Measurements from ENCODE around the gene TYW1B.
"Not testable (repeated sequence)": the region's sequence is repeated elsewhere in the genome, so short reads cannot be mapped to it uniquely, and the experiment has no call there.

The TYW1B gene

GRCh38 chr7:72580142-72580770, 247.7 kb downstream of the TYW1B start:
- DNase-seq (ENCODE audit: low read depth in 2 of 3, low spot score in 2 of 3), result not testable (repeated sequence)

GRCh38 chr7:72577107-72577506, 250.9 kb downstream of the TYW1B start:
- no peak for DNase-seq (ENCODE audit: low read depth in 2 of 3, low spot score in 2 of 3)

GRCh38 chr7:72561988-72562387, 266.0 kb downstream of the TYW1B start:
- not testable (repeated sequence) for DNase-seq (ENCODE audit: low read depth in 2 of 3, low spot score in 2 of 3)

- DNase-seq (ENCODE audit: low read depth in 2 of 3, low spot score in 2 of 3), result not testable (repeated sequence)
Observed at GRCh38 chr7:72559546-72559945, 268.5 kb downstream of the TYW1B start.

- not testable (repeated sequence) for DNase-seq (ENCODE audit: low read depth in 2 of 3, low spot score in 2 of 3)
Observed at GRCh38 chr7:72556733-72557132, 271.3 kb downstream of the TYW1B start.

- not testable (repeated sequence) for DNase-seq (ENCODE audit: low read depth in 2 of 3, low spot score in 2 of 3)
Observed at GRCh38 chr7:72555238-72555637, 272.8 kb downstream of the TYW1B start.

GRCh38 chr7:72554401-72554800, 273.6 kb downstream of the TYW1B start:
- DNase-seq (ENCODE audit: low read depth in 2 of 3, low spot score in 2 of 3), result not testable (repeated sequence)

GRCh38 chr7:72550454-72550853, 277.5 kb downstream of the TYW1B start:
- DNase-seq (ENCODE audit: low read depth in 2 of 3, low spot score in 2 of 3), result not testable (repeated sequence)

GRCh38 chr7:72546586-72547237, 281.3 kb downstream of the TYW1B start:
- not testable (repeated sequence) for DNase-seq (ENCODE audit: low read depth in 2 of 3, low spot score in 2 of 3)

GRCh38 chr7:72544531-72544930, 283.5 kb downstream of the TYW1B start:
- DNase-seq (ENCODE audit: low read depth in 2 of 3, low spot score in 2 of 3), result not testable (repeated sequence)

GRCh38 chr7:72540923-72541322, 287.1 kb downstream of the TYW1B start:
- DNase-seq (ENCODE audit: low read depth in 2 of 3, low spot score in 2 of 3), result no peak

- DNase-seq (ENCODE audit: low read depth in 2 of 3, low spot score in 2 of 3), result no peak
Observed at GRCh38 chr7:72540106-72540611, 287.8 kb downstream of the TYW1B start.

GRCh38 chr7:72539702-72540101, 288.3 kb downstream of the TYW1B start:
- no peak for DNase-seq (ENCODE audit: low read depth in 2 of 3, low spot score in 2 of 3)

GRCh38 chr7:72538856-72539255, 289.1 kb downstream of the TYW1B start:
- DNase-seq (ENCODE audit: low read depth in 2 of 3, low spot score in 2 of 3), result no peak

- no peak for DNase-seq (ENCODE audit: low read depth in 2 of 3, low spot score in 2 of 3)
Observed at GRCh38 chr7:72538147-72538546, 289.9 kb downstream of the TYW1B start.

- not testable (repeated sequence) for DNase-seq (ENCODE audit: low read depth in 2 of 3, low spot score in 2 of 3)
Observed at GRCh38 chr7:72536038-72536437, 292.0 kb downstream of the TYW1B start.

GRCh38 chr7:72531048-72531447, 297.0 kb downstream of the TYW1B start:
- DNase-seq (ENCODE audit: low read depth in 2 of 3, low spot score in 2 of 3), result not testable (repeated sequence)

All from activated CD8-positive, alpha-beta memory T cell treated with anti-CD3 and anti-CD28 coated beads for 48 hours (primary cell).